Measurements from ENCODE around the gene FAM3C. TPM values are rescaled to one million over a fixed set of nuclear protein-coding genes. Genes with fewer than 3 reads are reported as not detected.
"Not testable (repeated sequence)": the region's sequence is repeated elsewhere in the genome, so short reads cannot be mapped to it uniquely, and the experiment has no call there.

Gene FAM3C
- total and polyA plus RNA-seq, 4 donors, result 16.5 to 32.3 (median 22.5) TPM

DNA sequence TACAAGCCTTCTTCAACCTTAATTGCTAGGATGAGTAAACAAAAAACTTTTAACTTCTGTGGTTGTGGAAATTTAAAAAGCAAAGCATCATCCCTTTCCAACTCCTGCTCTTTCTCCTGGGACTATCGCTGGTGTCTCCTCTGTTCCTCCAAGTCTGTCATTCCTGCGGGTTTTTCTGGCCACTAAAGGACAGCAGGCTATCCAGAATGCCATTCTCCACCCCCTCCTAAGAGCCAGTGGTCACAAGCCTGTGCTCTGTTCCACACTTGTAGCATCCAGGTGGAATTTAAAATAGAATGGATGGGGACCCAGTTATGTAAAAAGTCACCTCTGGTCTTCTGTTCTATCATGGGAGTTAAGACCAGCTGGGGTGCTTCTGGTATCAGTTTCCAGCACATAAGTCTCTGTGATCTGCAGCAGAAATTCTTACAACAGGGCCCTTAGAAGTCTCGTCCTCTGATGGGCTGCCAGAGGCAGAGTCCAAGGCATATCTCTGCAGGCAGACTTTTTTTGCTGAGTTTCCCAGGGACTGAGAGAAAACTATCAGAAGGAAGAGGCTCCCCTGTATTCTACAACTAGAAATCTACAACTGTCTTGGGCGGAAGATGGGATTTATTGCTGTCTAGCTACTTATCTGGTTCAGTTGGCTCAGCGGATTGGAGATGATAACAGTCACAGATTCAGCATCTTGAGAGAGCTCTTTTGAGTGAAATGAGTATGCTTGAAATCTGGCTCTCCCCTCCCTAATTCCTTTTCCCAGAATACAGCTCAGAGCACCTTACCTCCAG is 72.4 kb downstream of the FAM3C start:
- 74% methylated on average over 5 of the region's 5 CpGs for WGBS
- no peak for DNase-seq (ENCODE audit: low spot score)
- peaks cover 0 to 3% (median 0%) of the 10 kb centered on the region in 4 donors for H3K27me3 ChIP-seq (ENCODE audit: control insufficient read depth in 4 of 4, insufficient read depth in 4 of 4, low read length in 3 of 4)
- no peak for TF ChIP-seq HNF4G (IDR thresholded peaks at IDR 0.05)
- TF ChIP-seq, protein P1, sequence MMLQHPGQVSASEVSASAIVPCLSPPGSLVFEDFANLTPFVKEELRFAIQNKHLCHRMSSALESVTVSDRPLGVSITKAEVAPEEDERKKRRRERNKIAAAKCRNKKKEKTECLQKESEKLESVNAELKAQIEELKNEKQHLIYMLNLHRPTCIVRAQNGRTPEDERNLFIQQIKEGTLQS (IDR thresholded peaks at IDR 0.05), result no peak
- no peak for TF ChIP-seq YY1 (IDR thresholded peaks at IDR 0.05)
- no peak overlapping the region for H3K27ac ChIP-seq (ENCODE audit: low read depth in 1 of 2, low read length in 2 of 2)
- no peak overlapping the region for H3K9ac ChIP-seq (ENCODE audit: low read depth in 1 of 2, low read length in 2 of 2)
- no peaks in the 10 kb centered on the region for H3K36me3 ChIP-seq (ENCODE audit: control insufficient read depth in 4 of 4, insufficient read depth in 3 of 4, low read depth in 1 of 4, low read length in 3 of 4)
- no peaks in the 10 kb centered on the region for H3K4me1 ChIP-seq (ENCODE audit: control insufficient read depth in 4 of 4, insufficient read depth in 4 of 4, low read length in 3 of 4)
- H3K4me3 ChIP-seq (ENCODE audit: low read depth in 1 of 3, low read length in 3 of 3), result no peak overlapping the region
- no peaks in the 10 kb centered on the region for H3K9me3 ChIP-seq (ENCODE audit: control insufficient read depth in 4 of 4, low read length in 3 of 4)

DNA sequence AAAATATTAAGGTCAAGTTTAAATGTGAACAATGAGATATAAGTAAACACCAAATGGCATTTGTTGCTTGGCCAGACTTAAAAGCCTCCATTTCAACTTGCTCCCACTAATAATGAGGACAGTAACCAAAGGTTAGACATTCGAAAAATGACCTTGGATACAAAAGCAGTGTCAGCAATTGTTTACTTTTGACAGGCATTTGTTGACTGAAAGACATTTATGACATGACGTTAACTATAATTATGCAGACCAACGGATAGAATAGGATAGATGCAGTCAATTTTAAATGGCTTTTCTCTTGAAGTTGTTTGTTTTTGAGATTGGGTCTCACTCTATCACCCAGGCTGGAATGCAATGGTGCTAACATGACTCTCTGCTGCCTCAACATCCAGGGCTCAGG is 73.6 kb downstream of the FAM3C start:
- Histone ChIP-seq H3K9me3 (ENCODE audit: control insufficient read depth in 4 of 4, low read length in 3 of 4) (no peaks in the 10 kb centered on the region), H3K9ac (ENCODE audit: low read depth in 1 of 2, low read length in 2 of 2) (no peak overlapping the region), H3K4me3 (ENCODE audit: low read depth in 1 of 3, low read length in 3 of 3) (no peak overlapping the region), H3K27ac (ENCODE audit: low read depth in 1 of 2, low read length in 2 of 2) (no peak overlapping the region), H3K4me1 (ENCODE audit: control insufficient read depth in 4 of 4, insufficient read depth in 4 of 4, low read length in 3 of 4) (no peaks in the 10 kb centered on the region), H3K27me3 (ENCODE audit: control insufficient read depth in 4 of 4, insufficient read depth in 4 of 4, low read length in 3 of 4) (no peaks in the 10 kb centered on the region), H3K36me3 (ENCODE audit: control insufficient read depth in 4 of 4, insufficient read depth in 3 of 4, low read depth in 1 of 4, low read length in 3 of 4) (no peaks in the 10 kb centered on the region)
- DNase-seq (ENCODE audit: low spot score), result no peak
- 30% methylated on average over 3 of the region's 3 CpGs for WGBS
- TF ChIP-seq HNF4A (conservative IDR thresholded peaks at IDR 0.05) (no peak), YY1 (IDR thresholded peaks at IDR 0.05) (no peak), GABPA (IDR thresholded peaks at IDR 0.05 in 1 of 2, conservative IDR thresholded peaks at IDR 0.05 in 1 of 2) (no peak), EGR1 (IDR thresholded peaks at IDR 0.05; ENCODE audit: low read depth in 2 of 2) (no peak), JUND (IDR thresholded peaks at IDR 0.05) (no peak), RAD21 (IDR thresholded peaks at IDR 0.05) (no peak)
- TF ChIP-seq, protein P2, sequence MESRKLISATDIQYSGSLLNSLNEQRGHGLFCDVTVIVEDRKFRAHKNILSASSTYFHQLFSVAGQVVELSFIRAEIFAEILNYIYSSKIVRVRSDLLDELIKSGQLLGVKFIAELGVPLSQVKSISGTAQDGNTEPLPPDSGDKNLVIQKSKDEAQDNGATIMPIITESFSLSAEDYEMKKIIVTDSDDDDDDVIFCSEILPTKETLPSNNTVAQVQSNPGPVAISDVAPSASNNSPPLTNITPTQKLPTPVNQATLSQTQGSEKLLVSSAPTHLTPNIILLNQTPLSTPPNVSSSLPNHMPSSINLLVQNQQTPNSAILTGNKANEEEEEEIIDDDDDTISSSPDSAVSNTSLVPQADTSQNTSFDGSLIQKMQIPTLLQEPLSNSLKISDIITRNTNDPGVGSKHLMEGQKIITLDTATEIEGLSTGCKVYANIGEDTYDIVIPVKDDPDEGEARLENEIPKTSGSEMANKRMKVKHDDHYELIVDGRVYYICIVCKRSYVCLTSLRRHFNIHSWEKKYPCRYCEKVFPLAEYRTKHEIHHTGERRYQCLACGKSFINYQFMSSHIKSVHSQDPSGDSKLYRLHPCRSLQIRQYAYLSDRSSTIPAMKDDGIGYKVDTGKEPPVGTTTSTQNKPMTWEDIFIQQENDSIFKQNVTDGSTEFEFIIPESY (IDR thresholded peaks at IDR 0.05), result no peak
- TF ChIP-seq, protein P1 (IDR thresholded peaks at IDR 0.05), result no peak
- TF ChIP-seq, protein P3, sequence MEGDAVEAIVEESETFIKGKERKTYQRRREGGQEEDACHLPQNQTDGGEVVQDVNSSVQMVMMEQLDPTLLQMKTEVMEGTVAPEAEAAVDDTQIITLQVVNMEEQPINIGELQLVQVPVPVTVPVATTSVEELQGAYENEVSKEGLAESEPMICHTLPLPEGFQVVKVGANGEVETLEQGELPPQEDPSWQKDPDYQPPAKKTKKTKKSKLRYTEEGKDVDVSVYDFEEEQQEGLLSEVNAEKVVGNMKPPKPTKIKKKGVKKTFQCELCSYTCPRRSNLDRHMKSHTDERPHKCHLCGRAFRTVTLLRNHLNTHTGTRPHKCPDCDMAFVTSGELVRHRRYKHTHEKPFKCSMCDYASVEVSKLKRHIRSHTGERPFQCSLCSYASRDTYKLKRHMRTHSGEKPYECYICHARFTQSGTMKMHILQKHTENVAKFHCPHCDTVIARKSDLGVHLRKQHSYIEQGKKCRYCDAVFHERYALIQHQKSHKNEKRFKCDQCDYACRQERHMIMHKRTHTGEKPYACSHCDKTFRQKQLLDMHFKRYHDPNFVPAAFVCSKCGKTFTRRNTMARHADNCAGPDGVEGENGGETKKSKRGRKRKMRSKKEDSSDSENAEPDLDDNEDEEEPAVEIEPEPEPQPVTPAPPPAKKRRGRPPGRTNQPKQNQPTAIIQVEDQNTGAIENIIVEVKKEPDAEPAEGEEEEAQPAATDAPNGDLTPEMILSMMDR (IDR thresholded peaks at IDR 0.05; ENCODE audit: low read depth, low read length, missing input control), result no peak

DNA sequence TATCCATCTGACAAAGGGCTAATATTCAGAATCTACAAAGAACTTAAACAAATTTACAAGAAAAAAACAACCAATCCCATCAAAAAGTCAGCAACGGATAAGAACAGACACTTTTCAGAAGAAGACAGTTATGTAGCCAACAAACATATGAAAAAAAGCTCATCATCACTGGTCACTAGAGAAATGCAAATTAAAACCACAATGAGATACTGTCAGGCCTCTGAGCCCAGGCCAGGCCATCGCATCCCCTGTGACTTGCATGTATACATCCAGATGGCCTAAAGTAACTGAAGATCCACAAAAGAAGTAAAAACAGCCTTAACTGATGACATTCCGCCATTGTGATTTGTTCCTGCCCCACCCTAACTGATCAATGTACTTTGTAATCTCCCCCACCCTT is 80.9 kb downstream of the FAM3C start:
- not testable (repeated sequence) for H3K4me1 ChIP-seq (ENCODE audit: control insufficient read depth in 4 of 4, insufficient read depth in 4 of 4, low read length in 3 of 4); DNase-seq (ENCODE audit: low spot score)
- WGBS, result 94% methylated on average over 3 of the region's 3 CpGs

More for the DNA sequence above, 80.9 kb downstream of the FAM3C start:
- not testable (repeated sequence) for H3K27ac ChIP-seq (ENCODE audit: low read depth in 1 of 2, low read length in 2 of 2); H3K9ac ChIP-seq (ENCODE audit: low read depth in 1 of 2, low read length in 2 of 2); H3K27me3 ChIP-seq (ENCODE audit: control insufficient read depth in 4 of 4, insufficient read depth in 4 of 4, low read length in 3 of 4); H3K4me3 ChIP-seq (ENCODE audit: low read depth in 1 of 3, low read length in 3 of 3); H3K9me3 ChIP-seq (ENCODE audit: control insufficient read depth in 4 of 4, low read length in 3 of 4); H3K36me3 ChIP-seq (ENCODE audit: control insufficient read depth in 4 of 4, insufficient read depth in 3 of 4, low read depth in 1 of 4, low read length in 3 of 4)
